Measurements from ENCODE around the gene TRIM7.
"Not testable (repeated sequence)": the region's sequence is repeated elsewhere in the genome, so short reads cannot be mapped to it uniquely, and the experiment has no call there.

TRIM7 gene

GRCh38 chr5:181212934-181213333, 7.9 kb upstream of the TRIM7 start:
- no peak for DNase-seq (ENCODE audit: low spot score)

- no peak for DNase-seq (ENCODE audit: low spot score)
Observed at GRCh38 chr5:181212080-181212479, 7.1 kb upstream of the TRIM7 start.

GRCh38 chr5:181211208-181211607, 6.2 kb upstream of the TRIM7 start:
- DNase-seq (ENCODE audit: low spot score), result no peak

GRCh38 chr5:181210698-181211097, 5.7 kb upstream of the TRIM7 start:
- not testable (repeated sequence) for DNase-seq (ENCODE audit: low spot score)

GRCh38 chr5:181210148-181210547, 5.2 kb upstream of the TRIM7 start:
- DNase-seq (ENCODE audit: low spot score), result not testable (repeated sequence)

- DNase-seq (ENCODE audit: low spot score), result not testable (repeated sequence)
Observed at GRCh38 chr5:181209006-181209405, 4.0 kb upstream of the TRIM7 start.

GRCh38 chr5:181207960-181208253, 2.9 kb upstream of the TRIM7 start:
- DNase-seq (ENCODE audit: low spot score), result no peak

- DNase-seq (ENCODE audit: low spot score), result peak; percentile 94
Observed at GRCh38 chr5:181207214-181207959, 2.4 kb upstream of the TRIM7 start.

- DNase-seq (ENCODE audit: low spot score), result peak; percentile 27
Observed at GRCh38 chr5:181205761-181206649, 1.0 kb upstream of the TRIM7 start.

GRCh38 chr5:181204113-181204825, 727 bp downstream of the TRIM7 start:
- peak; percentile 38 for DNase-seq (ENCODE audit: low spot score)

- DNase-seq (ENCODE audit: low spot score), result no peak
Observed at GRCh38 chr5:181203777-181204112, 1.3 kb downstream of the TRIM7 start.

GRCh38 chr5:181203093-181203711, 1.8 kb downstream of the TRIM7 start:
- no peak for DNase-seq (ENCODE audit: low spot score)

GRCh38 chr5:181200816-181201215, 4.2 kb downstream of the TRIM7 start:
- DNase-seq (ENCODE audit: low spot score), result no peak

- DNase-seq (ENCODE audit: low spot score), result no peak
Observed at GRCh38 chr5:181199881-181200638, 4.9 kb downstream of the TRIM7 start.

GRCh38 chr5:181198905-181199519, 6.0 kb downstream of the TRIM7 start:
- no peak for DNase-seq (ENCODE audit: low spot score)

GRCh38 chr5:181198106-181198685, 6.8 kb downstream of the TRIM7 start:
- DNase-seq (ENCODE audit: low spot score), result no peak

- DNase-seq (ENCODE audit: low spot score), result no peak
Observed at GRCh38 chr5:181197326-181197951, 7.6 kb downstream of the TRIM7 start.

GRCh38 chr5:181195249-181195761, 9.7 kb downstream of the TRIM7 start:
- no peak for DNase-seq (ENCODE audit: low spot score)

GRCh38 chr5:181194489-181195248, 10.3 kb downstream of the TRIM7 start:
- no peak for DNase-seq (ENCODE audit: low spot score)
